BLaER1 treated with 17β-estradiol and CSF1 and Interleukin-3, amounts not matched to agents 10 nM and 100 nM (cell line): ENCODE data around the gene REEP3.
"Not testable (repeated sequence)": the region's sequence is repeated elsewhere in the genome, so short reads cannot be mapped to it uniquely, and the experiment has no call there.

Source experiments
- H3K27ac ChIP-seq, 11 experiments: shearing (Covaris generic); formaldehyde crosslinking; 2 replicates each; pipeline ENCODE4 v1.8.1; 2022
- H3K27me3 ChIP-seq, 11 experiments: shearing (Covaris generic); formaldehyde crosslinking; 2 replicates each; pipeline ENCODE4 v1.8.1; 2022
- H3K36me3 ChIP-seq, 11 experiments: shearing (Covaris generic); formaldehyde crosslinking; 2 replicates each; pipeline ENCODE4 v1.8.1; 2022
- H3K4me1 ChIP-seq, 10 experiments: shearing (Covaris generic); formaldehyde crosslinking; 2 replicates each; pipeline ENCODE4 v1.8.1; 2022
- H3K4me2 ChIP-seq, 11 experiments: shearing (Covaris generic); formaldehyde crosslinking; 2 replicates each; pipeline ENCODE4 v1.8.1; 2022
- H3K4me3 ChIP-seq, 10 experiments: shearing (Covaris generic); formaldehyde crosslinking; 2 replicates each; pipeline ENCODE4 v1.8.1; 2022
- H3K9ac ChIP-seq, 11 experiments: shearing (Covaris generic); formaldehyde crosslinking; 2 replicates each; pipeline ENCODE4 v1.8.1; 2022
- H3K9me3 ChIP-seq, 11 experiments: shearing (Covaris generic); formaldehyde crosslinking; replicated peaks in 1 of 11; 2 replicates each; pipeline ENCODE4 v1.8.1; 2022
- H4K20me1 ChIP-seq, 11 experiments: shearing (Covaris generic); formaldehyde crosslinking; 2 replicates each; pipeline ENCODE4 v1.8.1; 2022
- Cebpa-rat ChIP-seq, 11 experiments: shearing (Covaris generic); IDR thresholded peaks; 2 replicates each; pipeline ENCODE4 v1.8.1; 2022

REEP3 gene

GRCh38 chr10:63489838-63490237 is 31.4 kb upstream of the REEP3 start:
- Histone ChIP-seq H3K36me3 (peaks cover 0 to 29% (median 16%) of the 10 kb centered on the region in 11 experiments; a peak in 15 of 22 replicates), H3K27ac (no peak overlapping the region), H4K20me1 (peaks cover 18 to 67% (median 40%) of the 10 kb centered on the region in 11 experiments; a peak in 20 of 22 replicates), H3K4me1 (peaks cover 10 to 29% (median 16%) of the 10 kb centered on the region in 10 experiments; a peak in 19 of 20 replicates), H3K9me3 (peaks cover 14 to 22% (median 16%) of the 10 kb centered on the region in 11 experiments; a peak in 20 of 22 replicates), H3K27me3 (no peaks in the 10 kb centered on the region), H3K4me2 (no peak overlapping the region), H3K4me3 (no peak overlapping the region), H3K9ac (no peak overlapping the region)
- no peak for TF ChIP-seq Cebpa-rat (IDR thresholded peaks at IDR 0.05)

GRCh38 chr10:63491588-63492316 is 29.4 kb upstream of the REEP3 start:
- Histone ChIP-seq H3K4me1 (peaks cover 10 to 24% (median 16%) of the 10 kb centered on the region in 10 experiments), H4K20me1 (peaks cover 6 to 57% (median 25%) of the 10 kb centered on the region in 11 experiments; a peak in 18 of 22 replicates), H3K4me2 (peak overlapping the region; percentile 28 to 62 (median 39); a peak in 21 of 22 replicates), H3K36me3 (peaks cover 0 to 40% (median 22%) of the 10 kb centered on the region in 11 experiments; a peak in 15 of 22 replicates), H3K4me3 (no peak overlapping the region), H3K9ac (peak overlapping the region in 5 of 11 experiments; percentile 4 to 61 (median 30); a peak in 8 of 22 replicates), H3K27ac (peak overlapping the region in 10 of 11 experiments; percentile 7 to 54 (median 38); a peak in 14 of 22 replicates), H3K27me3 (no peaks in the 10 kb centered on the region), H3K9me3 (peaks cover 14 to 36% (median 28%) of the 10 kb centered on the region in 11 experiments; a peak in 20 of 22 replicates)
- peak in 6 of 11 experiments; percentile 16 to 66 (median 56); a peak in 5 of 22 replicates for TF ChIP-seq Cebpa-rat (IDR thresholded peaks at IDR 0.05)

GRCh38 chr10:63492317-63492690 is 28.9 kb upstream of the REEP3 start:
- H3K4me3 ChIP-seq, H3K27me3 ChIP-seq: not testable (repeated sequence)
- Histone ChIP-seq H3K9ac (peak overlapping the region in 3 of 11 experiments; percentile 27 to 61 (median 51); a peak in 4 of 22 replicates), H3K27ac (peak overlapping the region in 10 of 11 experiments; percentile 5 to 54 (median 36); a peak in 14 of 22 replicates), H3K9me3 (peaks cover 14 to 36% (median 28%) of the 10 kb centered on the region in 11 experiments; a peak in 20 of 22 replicates), H4K20me1 (peaks cover under 1 to 57% (median 25%) of the 10 kb centered on the region in 11 experiments; a peak in 17 of 22 replicates), H3K36me3 (peaks cover 0 to 40% (median 22%) of the 10 kb centered on the region in 11 experiments; a peak in 15 of 22 replicates), H3K4me1 (peaks cover 10 to 29% (median 18%) of the 10 kb centered on the region in 10 experiments), H3K4me2 (peak overlapping the region; percentile 28 to 62 (median 39))

- Histone ChIP-seq H3K9ac (no peak overlapping the region), H3K27me3 (no peaks in the 10 kb centered on the region), H3K4me1 (peaks cover 10 to 36% (median 24%) of the 10 kb centered on the region in 10 experiments), H3K4me3 (no peak overlapping the region), H3K9me3 (peaks cover 14 to 36% (median 28%) of the 10 kb centered on the region in 11 experiments; a peak in 20 of 22 replicates), H3K4me2 (peak overlapping the region in 2 of 11 experiments; percentile 39 to 48; a peak in 2 of 22 replicates), H4K20me1 (peaks cover 0 to 57% (median 25%) of the 10 kb centered on the region in 11 experiments; a peak in 16 of 22 replicates), H3K36me3 (peaks cover 0 to 40% (median 22%) of the 10 kb centered on the region in 11 experiments; a peak in 15 of 22 replicates), H3K27ac (0 out of 22 replicates have a peak overlapping the region, but pooled peaks of 1 of the 11 experiments have one; percentile 8)
- TF ChIP-seq Cebpa-rat (IDR thresholded peaks at IDR 0.05): no peak
Measured at GRCh38 chr10:63493004-63493403, 28.2 kb upstream of the REEP3 start.

GRCh38 chr10:63494951-63495350 is 26.2 kb upstream of the REEP3 start:
- H3K27ac ChIP-seq: no peak overlapping the region
- H3K4me3 ChIP-seq: no peak overlapping the region
- H3K9me3 ChIP-seq: peaks cover 10 to 32% (median 25%) of the 10 kb centered on the region in 11 experiments; a peak in 20 of 22 replicates
- peaks cover 0 to 45% (median 21%) of the 10 kb centered on the region in 11 experiments; a peak in 19 of 22 replicates for H3K36me3 ChIP-seq
- no peak overlapping the region for H3K9ac ChIP-seq
- peaks cover 10 to 37% (median 26%) of the 10 kb centered on the region in 10 experiments for H3K4me1 ChIP-seq
- H3K27me3 ChIP-seq: no peaks in the 10 kb centered on the region
- H4K20me1 ChIP-seq: peaks cover 0 to 59% (median 18%) of the 10 kb centered on the region in 11 experiments; a peak in 14 of 22 replicates
- no peak for TF ChIP-seq Cebpa-rat (IDR thresholded peaks at IDR 0.05)
- no peak overlapping the region for H3K4me2 ChIP-seq

- H3K4me1 ChIP-seq: peaks cover 9 to 34% (median 23%) of the 10 kb centered on the region in 10 experiments
- TF ChIP-seq Cebpa-rat (IDR thresholded peaks at IDR 0.05): no peak
- H3K4me2 ChIP-seq: no peak overlapping the region
- no peaks in the 10 kb centered on the region for H3K27me3 ChIP-seq
- peaks cover 0 to 22% (median 14%) of the 10 kb centered on the region in 11 experiments; a peak in 7 of 22 replicates for H3K9me3 ChIP-seq
- peaks cover 0 to 35% (median 21%) of the 10 kb centered on the region in 11 experiments; a peak in 17 of 22 replicates for H3K36me3 ChIP-seq
- H3K27ac ChIP-seq: no peak overlapping the region
- H4K20me1 ChIP-seq: peaks cover 0 to 55% (median 22%) of the 10 kb centered on the region in 11 experiments; a peak in 14 of 22 replicates
- no peak overlapping the region for H3K4me3 ChIP-seq
- no peak overlapping the region for H3K9ac ChIP-seq
Measured at GRCh38 chr10:63496561-63496960, 24.6 kb upstream of the REEP3 start.

- no peak overlapping the region for H3K4me3 ChIP-seq
- peaks cover 0 to 36% (median 21%) of the 10 kb centered on the region in 11 experiments; a peak in 17 of 22 replicates for H3K36me3 ChIP-seq
- H4K20me1 ChIP-seq: peaks cover 0 to 54% (median 25%) of the 10 kb centered on the region in 11 experiments; a peak in 13 of 22 replicates
- no peak for TF ChIP-seq Cebpa-rat (IDR thresholded peaks at IDR 0.05)
- no peak overlapping the region for H3K9ac ChIP-seq
- H3K4me1 ChIP-seq: peaks cover 1 to 26% (median 15%) of the 10 kb centered on the region in 10 experiments; a peak in 19 of 20 replicates
- H3K4me2 ChIP-seq: peak overlapping the region in 4 of 11 experiments; percentile 16 to 34 (median 24); a peak in 5 of 22 replicates
- H3K9me3 ChIP-seq: peaks cover 0 to 22% (median 14%) of the 10 kb centered on the region in 11 experiments; a peak in 7 of 22 replicates
- H3K27me3 ChIP-seq: no peaks in the 10 kb centered on the region
- 0 out of 22 replicates have a peak overlapping the region, but pooled peaks of 1 of the 11 experiments have one; percentile 20 for H3K27ac ChIP-seq
Measured at GRCh38 chr10:63497321-63497720, 23.9 kb upstream of the REEP3 start.

GRCh38 chr10:63498665-63499064 is 22.5 kb upstream of the REEP3 start:
- H3K4me2 ChIP-seq: no peak overlapping the region
- H3K9me3 ChIP-seq: peaks cover 0 to 22% (median 14%) of the 10 kb centered on the region in 11 experiments; a peak in 7 of 22 replicates
- no peaks in the 10 kb centered on the region for H3K27me3 ChIP-seq
- no peak overlapping the region for H3K27ac ChIP-seq
- no peak overlapping the region for H3K9ac ChIP-seq
- H3K4me1 ChIP-seq: peaks cover 0 to 15% (median 10%) of the 10 kb centered on the region in 10 experiments; a peak in 17 of 20 replicates
- peaks cover 0 to 64% (median 34%) of the 10 kb centered on the region in 11 experiments; a peak in 13 of 22 replicates for H4K20me1 ChIP-seq
- TF ChIP-seq Cebpa-rat (IDR thresholded peaks at IDR 0.05): no peak
- H3K36me3 ChIP-seq: peaks cover 0 to 36% (median 21%) of the 10 kb centered on the region in 11 experiments; a peak in 17 of 22 replicates
- H3K4me3 ChIP-seq: no peak overlapping the region

GRCh38 chr10:63500551-63500950 is 20.6 kb upstream of the REEP3 start:
- peaks cover 0 to 15% (median 10%) of the 10 kb centered on the region in 10 experiments; a peak in 17 of 20 replicates for H3K4me1 ChIP-seq
- peaks cover 0 to 14% (median 7%) of the 10 kb centered on the region in 11 experiments; a peak in 7 of 22 replicates for H3K9me3 ChIP-seq
- peaks cover 0 to 25% (median 21%) of the 10 kb centered on the region in 11 experiments; a peak in 15 of 22 replicates for H3K36me3 ChIP-seq
- not testable (repeated sequence) for H3K27me3 ChIP-seq, H3K4me3 ChIP-seq, H3K9ac ChIP-seq, H3K4me2 ChIP-seq, H3K27ac ChIP-seq
- peaks cover 4 to 83% (median 52%) of the 10 kb centered on the region in 11 experiments; a peak in 19 of 22 replicates for H4K20me1 ChIP-seq
